ENCODE results near the gene UGGT1. TPM values are rescaled to one million over a fixed set of nuclear protein-coding genes. Genes with fewer than 3 reads are reported as not detected.

The UGGT1 gene
- total and polyA plus RNA-seq, 2 experiments from 2014 or later: 11.5 to 65.0 TPM

- no peak for TF ChIP-seq STAT1 (IDR thresholded peaks at IDR 0.05; ENCODE audit: unreplicated experiment)
- no peak for TF ChIP-seq REST (IDR thresholded peaks at IDR 0.05; ENCODE audit: unreplicated experiment)
- TF ChIP-seq ZNF331 (CRISPR knock-in tag; IDR thresholded peaks at IDR 0.05; ENCODE audit: low read depth): no peak
- TF ChIP-seq EZH2phosphoT487 (IDR thresholded peaks at IDR 0.05; ENCODE audit: unreplicated experiment): no peak
Measured at GRCh38 chr2:128179461-128179755, 88.4 kb downstream of the UGGT1 start (continued).

GRCh38 chr2:128180031-128180430, 89.0 kb downstream of the UGGT1 start:
- Mint-ChIP-seq H3K4me1 (no peaks in the 10 kb centered on the region), H3K27me3 (ENCODE audit: insufficient read depth, low read depth, poor library complexity) (no peaks in the 10 kb centered on the region), H3K27ac (no peak overlapping the region), H3K4me3 (no peak overlapping the region), H3K9me3 (no peaks in the 10 kb centered on the region), H3K36me3 (ENCODE audit: low read depth) (peaks cover 71% of the 10 kb centered on the region)
- DNase-seq (ENCODE audit: low spot score): no peak
- no peak overlapping the region for H3K4me3 ChIP-seq
- H3F3A ChIP-seq (replicated peaks; ENCODE audit: low read depth): no peaks in the 10 kb centered on the region
- H2AFZ ChIP-seq: no peak overlapping the region
- H3K27ac ChIP-seq (ENCODE audit: low read depth): no peak overlapping the region
- H3K79me2 ChIP-seq (replicated peaks; ENCODE audit: insufficient read depth): no peaks in the 10 kb centered on the region
- H3K36me3 ChIP-seq (ENCODE audit: insufficient read depth): peaks cover 57% of the 10 kb centered on the region
- H3K4me2 ChIP-seq: no peak overlapping the region
- no peaks in the 10 kb centered on the region for H3K27me3 ChIP-seq (ENCODE audit: insufficient read depth)
- peaks cover 14% of the 10 kb centered on the region; the same call in 1 of the 2 replicates for H4K20me1 ChIP-seq (replicated peaks; ENCODE audit: insufficient read depth)
- no peaks in the 10 kb centered on the region for H3K4me1 ChIP-seq (ENCODE audit: insufficient read depth)
- ATAC-seq: no peak
- no peaks in the 10 kb centered on the region for H3K9me2 ChIP-seq (ENCODE audit: insufficient read depth)
- no peak for TF ChIP-seq CREB1 (CRISPR knock-in tag; IDR thresholded peaks at IDR 0.05; ENCODE audit: low read depth)
- TF ChIP-seq REST (IDR thresholded peaks at IDR 0.05; ENCODE audit: unreplicated experiment): no peak
- no peak for TF ChIP-seq ETS1 (IDR thresholded peaks at IDR 0.05)
- TF ChIP-seq NANOG (IDR thresholded peaks at IDR 0.05; ENCODE audit: borderline replicate concordance): no peak
- no peak for TF ChIP-seq EZH2phosphoT487 (IDR thresholded peaks at IDR 0.05; ENCODE audit: unreplicated experiment)
- no peak for TF ChIP-seq POLR2AphosphoS5 (IDR thresholded peaks at IDR 0.05; ENCODE audit: low read depth)
- no peak for TF ChIP-seq EZH2 (IDR thresholded peaks at IDR 0.05; ENCODE audit: low read depth, unreplicated experiment)
- no peak for TF ChIP-seq ZNF462 (CRISPR knock-in tag; IDR thresholded peaks at IDR 0.05)
- TF ChIP-seq JUNB (IDR thresholded peaks at IDR 0.05; ENCODE audit: unreplicated experiment): no peak
- TF ChIP-seq ZNF331 (CRISPR knock-in tag; IDR thresholded peaks at IDR 0.05; ENCODE audit: low read depth): no peak
